HG02763 (cell line): ENCODE data around the gene YOD1.

Experiments
- ATAC-seq: cut with Tn5 transposase; IDR thresholded peaks from one replicate; pipeline ENCODE4 v1.9.1; 2021; ENCODE audit warnings: mild to moderate bottlenecking, moderate library complexity; ENCODE audit not compliant: unreplicated experiment

The YOD1 gene

DNA sequence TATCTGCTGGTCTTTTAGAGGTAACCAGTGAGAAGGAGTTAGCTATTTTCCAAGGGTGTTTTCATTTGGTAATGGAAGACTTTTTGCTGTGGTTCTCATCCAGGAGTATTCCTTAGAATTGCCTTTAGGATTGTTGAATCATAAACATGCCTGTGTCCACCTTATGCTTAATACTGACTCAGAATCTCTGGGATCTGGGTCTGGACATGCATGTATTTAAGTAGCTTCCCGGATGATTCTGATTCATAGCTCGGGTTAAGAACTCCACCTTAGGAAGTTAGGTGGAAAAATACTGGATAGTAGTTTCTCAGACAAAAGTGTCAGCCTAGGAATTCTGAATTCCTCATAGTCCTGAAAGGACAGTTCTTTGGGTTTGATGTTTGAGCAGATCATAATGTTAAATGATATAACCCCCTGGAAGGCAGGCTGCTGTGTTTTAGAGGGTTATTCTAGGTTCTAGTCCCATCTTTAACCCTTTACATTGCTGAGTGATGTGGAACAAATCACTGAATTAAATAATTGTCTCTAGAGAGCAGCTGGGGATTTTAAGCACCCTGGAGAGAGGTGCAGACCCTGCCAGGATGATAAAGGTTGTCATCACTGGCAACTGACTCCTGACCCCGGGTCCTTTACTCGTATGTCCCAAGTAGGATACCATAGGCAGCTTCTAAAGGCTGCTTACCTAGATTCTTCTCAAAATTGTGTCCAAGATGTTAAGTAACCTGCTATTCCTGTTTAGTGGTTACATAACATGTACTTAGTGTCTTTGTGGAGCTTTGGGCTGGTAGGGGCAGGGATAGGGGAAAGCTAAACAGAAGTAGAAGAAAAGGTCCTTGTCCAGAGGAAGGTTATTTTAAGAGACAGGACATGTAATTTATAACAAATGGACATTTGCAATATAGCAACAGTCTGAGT, 23.2 kb upstream of the YOD1 start:
- no peak for ATAC-seq

DNA sequence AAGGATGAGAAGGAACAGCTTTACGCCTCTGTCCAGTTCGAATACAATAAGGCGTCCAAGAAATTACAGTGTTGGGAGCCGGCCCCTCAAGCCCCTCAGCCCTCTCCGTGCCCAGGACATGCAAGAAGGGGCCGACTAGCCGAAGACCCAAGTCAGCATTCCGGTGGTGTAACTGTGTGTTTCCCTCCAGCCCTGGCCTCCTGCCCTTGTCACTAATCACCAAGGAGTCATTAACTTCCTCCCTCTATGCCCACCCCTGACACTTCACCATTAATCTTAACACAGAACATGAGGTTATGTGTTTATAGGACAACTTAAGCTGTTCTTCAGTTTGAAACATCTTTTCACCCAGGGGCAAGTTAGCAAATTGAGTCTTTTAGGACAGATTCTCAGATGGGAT, 21.2 kb upstream of the YOD1 start:
- no peak for ATAC-seq

DNA sequence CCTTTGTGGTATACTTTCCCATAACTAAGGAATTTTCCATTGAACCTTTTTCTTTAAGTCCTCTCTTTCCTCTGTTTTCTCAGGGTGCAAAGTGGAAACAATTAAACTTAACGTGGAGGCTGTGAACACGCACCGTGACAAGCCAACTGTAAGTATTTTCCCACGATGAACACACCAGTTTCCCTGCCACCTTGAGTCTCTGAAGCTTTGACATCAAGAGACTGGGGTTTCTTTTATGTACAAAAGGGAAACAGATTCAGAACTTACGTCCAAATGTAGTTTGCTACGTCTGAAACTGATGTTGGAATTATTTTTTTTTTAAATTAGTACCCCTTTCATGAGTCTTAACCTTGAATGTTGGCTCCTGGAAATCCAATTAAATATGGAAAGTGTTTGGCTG, 20.4 kb upstream of the YOD1 start:
- no peak for ATAC-seq

DNA sequence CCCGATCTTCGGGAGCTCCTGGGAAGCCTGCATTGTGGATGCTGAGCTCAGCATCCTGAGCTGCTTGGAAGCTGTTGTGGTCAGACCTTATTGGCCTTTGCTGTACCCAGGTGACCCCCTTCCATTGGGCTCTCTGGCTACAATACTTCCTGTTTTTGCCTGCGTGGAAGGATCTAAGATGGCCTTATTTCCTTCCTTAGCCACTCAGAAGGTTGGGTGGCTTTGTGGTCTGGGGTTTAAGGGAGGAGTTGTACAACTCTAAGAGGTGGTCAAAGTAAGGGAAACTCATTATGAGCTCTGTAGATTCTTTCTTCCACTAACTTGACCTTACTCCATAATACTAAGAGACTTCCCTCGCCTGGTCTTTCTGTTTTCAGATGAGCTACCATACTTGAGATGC, 19.8 kb upstream of the YOD1 start:
- ATAC-seq, result no peak

DNA sequence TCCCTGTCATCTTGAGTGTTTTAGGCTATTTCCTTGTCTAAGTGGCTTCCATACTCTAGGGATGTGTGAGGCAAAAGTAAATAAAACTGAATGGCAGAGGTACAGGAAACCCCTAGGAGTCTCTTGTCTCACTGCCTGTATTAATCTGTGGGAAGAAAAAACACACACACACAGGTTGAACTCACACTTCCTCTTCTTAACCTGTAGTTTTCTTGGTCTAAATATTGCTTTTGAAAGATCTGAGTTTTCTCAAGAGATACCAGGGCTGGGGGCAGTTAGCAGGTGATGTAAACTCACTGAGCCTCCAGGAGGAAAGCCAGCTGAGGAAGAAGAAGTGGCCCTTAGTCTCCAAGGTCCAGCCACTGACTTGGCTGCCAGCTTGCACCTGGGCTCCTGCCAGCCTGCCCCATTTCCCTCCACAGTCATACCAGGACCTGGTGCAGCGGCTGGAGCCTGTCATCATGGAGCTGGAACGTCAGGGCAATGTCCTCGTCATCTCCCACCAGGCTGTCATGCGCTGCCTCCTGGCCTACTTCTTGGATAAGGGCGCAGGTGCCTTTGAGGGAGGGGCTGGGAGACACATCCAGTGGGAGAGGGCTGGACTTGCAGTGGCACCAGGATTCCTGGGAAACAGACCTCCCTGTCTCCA, 19.0 kb upstream of the YOD1 start:
- ATAC-seq, result peak; percentile 44

DNA sequence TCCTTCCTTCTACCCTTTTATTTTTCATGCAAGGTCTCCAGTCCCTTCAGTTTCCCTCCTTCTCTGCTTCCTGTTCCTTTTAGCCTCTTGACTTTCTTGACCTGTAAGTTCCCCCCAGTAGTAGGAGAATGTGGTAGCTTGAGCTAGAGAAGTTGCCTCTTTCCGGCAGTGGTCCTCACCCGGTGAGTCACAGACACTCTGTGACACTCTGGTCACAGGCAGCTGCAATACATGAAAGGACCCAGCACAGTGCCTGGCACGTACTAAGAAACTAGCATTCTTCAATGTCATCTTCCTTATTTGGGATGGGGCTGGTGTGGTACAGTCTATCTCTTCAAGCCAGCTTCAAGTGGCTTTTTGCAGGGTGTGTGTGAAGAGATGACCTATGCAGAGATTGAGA, 18.1 kb upstream of the YOD1 start:
- ATAC-seq, result no peak

DNA sequence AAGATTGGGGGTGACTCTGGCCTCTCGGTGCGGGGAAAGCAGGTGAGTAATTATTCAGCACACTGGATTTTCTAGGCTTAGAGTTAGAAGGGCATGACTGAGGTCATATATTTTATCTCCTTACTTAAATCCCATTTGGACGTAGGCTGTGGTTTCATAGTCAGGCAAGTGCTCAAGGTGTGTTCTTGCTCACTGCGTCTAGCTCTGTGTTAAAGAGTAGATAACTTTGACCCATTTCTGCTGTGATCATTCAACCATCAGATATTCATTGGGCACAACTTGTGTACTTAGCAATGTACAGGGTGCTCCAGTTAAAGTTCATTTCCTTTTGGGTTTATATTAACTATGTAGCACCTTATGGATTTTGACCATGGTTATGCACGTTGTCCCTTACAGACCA, 16.7 kb upstream of the YOD1 start:
- no peak for ATAC-seq

DNA sequence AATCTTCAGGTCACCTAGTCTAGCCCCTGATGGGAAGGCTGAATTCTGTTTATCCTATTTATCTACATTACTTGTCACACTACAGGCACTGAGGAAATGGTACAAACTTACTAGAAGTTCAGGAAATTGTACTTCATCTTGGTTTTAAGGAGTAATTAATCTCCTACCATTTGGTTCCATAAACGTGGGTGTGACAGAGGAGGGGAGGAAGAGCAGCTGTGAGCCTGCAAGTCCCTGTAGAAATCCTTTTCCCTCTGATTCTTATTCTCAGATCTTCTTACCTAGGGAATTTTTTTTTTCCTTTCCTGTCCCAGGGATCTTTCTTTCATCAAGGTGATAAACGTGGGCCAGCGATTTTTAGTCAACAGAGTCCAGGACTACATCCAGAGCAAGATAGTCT, 16.2 kb upstream of the YOD1 start:
- no peak for ATAC-seq

DNA sequence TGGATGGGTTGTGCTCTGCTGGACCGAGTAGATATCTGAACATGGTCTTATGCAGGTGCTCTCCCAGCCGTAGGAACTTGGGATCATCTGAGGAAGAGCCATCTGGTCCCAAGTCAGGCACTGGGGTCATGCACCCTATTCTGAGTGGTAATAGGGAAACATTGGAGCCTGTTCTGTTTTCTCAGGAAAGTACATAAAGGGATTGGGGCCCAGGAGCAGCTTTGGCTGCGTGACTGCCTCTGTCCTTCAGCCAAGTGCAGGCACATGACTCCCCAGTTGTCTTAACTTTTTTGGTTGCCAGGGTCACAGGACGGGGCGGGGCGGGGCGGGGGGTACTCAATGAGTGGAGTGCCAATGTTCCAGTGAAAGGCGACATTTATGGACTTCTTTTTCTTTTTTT, 13.6 kb upstream of the YOD1 start:
- no peak for ATAC-seq

DNA sequence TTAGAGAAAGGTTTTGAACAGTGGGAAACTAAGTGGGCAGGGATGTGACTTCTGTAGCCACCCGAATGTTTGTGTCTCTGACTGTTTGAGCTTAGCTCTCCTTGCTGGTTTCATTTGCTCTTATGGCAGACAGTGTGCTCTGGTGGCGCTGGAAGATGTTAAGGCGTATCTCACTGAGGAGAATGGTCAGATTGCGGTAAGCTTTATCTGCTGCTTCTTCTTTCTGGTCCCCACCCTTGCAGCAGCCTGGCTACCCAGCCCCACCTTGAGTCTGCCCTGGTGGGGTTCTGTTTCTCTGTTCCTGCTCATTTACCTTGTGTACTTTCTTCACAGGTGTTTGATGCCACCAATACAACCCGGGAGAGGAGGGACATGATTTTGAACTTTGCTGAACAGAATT, 12.0 kb upstream of the YOD1 start:
- ATAC-seq, result no peak

DNA sequence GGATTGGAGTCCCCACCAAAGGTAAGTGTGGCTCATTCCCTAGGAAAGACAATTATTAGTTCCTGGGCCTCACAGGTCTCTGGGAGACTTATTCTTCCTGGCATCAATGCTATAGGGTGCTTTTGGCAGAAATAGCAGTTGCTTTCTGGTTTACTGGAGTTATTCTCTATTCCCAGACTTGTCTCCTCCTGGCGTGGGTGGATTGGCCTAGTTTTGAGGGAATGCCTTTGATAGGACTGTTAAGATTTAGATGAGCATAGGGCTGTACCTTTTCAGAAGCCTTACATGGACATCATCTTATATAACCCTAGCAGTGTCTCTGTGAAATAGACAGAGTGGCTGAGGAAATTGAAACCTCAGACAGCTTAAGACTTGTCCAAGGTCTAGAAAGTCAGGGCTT, 11.1 kb upstream of the YOD1 start:
- ATAC-seq, result no peak

DNA sequence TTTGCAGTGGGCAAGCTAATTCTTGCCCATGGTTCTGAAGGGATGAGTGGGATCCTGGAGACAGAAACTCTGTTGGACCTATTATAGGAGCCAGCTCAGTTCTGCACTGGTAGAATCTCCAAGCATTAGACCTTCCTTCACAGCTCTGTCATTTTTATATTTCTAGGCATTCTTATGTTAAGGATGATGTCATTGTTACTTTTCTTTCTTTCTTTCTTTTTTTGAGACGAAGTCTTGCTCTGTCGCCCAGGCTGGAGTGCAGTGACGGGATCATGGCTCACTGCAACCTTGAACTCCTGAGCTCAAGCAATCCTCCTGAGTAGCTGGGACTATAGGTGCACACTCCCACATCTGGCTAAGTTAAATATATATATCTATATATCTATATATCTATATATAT, 9.6 kb upstream of the YOD1 start:
- no peak for ATAC-seq

DNA sequence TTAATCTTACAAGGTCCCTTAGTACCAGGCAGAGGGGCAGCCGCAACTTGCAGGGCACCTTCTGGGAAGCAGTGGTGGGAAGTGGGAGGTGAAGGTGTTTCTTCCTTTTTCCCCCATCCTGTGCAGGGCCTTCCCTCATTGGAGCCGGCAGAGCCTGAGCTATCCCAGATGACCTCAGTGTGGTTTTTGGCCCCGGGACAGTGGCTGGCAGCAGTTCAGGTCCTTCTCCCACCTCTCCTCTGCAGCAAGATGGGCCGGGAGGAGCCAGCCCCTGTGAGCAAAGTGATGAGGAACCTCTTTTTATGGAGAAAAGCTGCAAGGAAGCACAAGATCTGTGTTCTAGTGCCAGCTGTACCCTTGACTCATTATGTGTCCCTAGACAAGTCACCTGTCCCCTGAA, 8.9 kb upstream of the YOD1 start:
- ATAC-seq, result no peak

DNA sequence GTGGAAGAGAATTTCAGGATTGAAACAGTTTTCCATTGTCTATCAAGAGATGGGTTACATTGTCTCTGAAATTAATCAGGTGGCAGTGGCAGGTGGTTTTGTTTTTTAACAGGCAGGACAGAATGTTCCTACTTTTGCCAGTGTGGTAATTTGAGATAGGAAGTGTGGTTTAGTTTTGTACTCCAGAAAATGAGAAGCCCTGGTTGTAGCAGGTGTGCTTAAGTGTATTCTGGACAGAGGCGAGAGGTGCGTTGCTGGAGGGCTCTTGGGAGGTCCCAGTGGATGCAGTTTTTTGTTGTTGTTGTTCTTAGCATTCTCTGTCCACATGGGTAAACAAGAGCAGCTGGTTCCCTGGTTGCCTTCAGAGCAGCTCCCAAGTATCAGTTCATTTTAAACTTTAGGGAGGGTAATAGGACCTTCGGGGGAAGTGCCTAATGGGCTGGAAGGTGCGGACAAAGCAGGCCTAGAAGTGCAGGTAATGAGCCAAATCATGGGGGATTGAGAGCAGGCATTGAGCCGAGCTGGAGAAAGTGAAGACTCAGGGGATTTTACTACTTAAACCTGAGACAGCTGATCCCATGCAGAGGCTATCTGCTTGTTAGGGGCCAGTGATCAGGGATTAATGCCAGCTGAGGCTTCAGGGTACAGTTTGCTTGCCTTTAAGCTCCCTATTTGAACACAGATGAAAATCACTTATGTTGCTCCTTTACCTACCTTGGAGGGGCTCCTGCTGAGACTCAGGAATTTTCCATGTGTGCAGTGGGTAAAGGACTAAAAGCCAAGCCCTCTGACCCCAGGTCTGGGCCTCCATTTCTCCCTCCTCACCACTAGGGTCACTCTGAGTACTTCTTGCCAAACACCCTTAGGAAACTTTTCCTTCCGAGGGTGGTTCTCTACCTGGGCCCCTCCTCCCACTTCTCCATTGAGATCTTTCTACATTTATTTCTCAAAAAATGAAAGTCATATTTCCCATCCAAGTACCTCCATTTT, 8.2 kb upstream of the YOD1 start:
- no peak for ATAC-seq

DNA sequence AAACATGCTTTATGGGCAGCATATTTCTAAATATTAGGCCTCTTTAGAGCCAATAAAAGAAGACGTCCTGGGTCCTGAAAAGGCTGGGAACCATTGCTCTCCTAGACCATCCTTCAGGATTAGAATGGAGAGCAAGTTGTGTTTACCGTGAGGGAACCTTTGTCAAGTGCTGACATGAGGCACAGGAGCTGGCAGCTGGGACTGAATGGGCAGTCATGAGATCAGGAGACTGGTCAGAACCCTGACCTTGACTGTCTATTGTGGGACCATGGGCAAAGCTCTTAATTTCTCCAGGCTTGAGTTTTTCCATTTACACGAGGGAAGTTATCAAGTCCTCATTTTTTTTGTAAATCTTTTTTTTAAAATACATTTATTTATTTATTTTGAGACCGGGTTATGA, 7.2 kb upstream of the YOD1 start:
- no peak for ATAC-seq

DNA sequence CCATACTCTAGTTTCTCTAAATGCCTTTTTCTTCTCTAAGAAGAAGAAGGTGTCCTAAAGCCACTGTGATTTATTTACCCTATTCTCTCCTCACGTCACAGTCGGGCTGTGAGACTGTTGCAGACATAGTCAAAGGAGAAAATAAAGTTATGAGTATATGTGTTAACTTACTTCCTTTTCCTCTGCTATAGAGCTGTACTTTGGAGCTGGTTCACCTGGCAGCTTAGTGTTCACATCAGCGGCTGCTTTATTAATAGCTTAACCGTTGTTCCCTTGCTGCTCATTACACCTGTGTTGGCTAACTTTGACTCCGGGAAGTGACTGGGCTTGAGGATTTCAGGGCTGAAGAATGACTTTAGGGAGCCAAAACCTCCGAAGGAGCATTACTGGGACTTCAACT, 5.7 kb upstream of the YOD1 start:
- ATAC-seq, result no peak

DNA sequence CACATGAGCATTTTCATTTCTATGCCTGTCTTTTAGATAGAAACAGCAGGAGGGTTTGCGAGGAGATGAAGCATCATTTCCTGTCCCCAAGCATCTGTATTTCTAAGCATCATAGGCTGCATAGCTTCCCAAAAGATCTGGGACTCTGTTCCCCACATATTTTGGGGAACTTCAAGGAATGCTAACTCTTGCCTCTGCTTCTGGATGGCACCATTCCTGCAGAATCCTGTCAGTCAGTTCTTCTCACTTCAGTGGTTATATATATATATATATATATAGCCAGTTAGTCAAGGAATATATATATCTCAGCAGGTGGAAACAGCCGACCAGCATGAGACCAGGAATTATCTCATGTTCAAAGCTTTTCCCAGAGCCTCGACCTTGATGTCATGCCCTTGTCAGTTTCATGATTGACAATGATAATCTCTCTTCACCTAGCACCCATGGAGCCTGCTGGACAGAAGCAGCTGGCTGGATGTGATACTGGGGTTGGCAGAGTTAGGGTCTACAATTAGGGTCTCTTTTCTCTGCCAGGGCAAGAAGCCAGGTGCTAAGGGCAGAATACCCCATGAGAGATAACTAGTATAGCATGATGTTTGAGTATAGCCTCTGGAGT, 4.5 kb upstream of the YOD1 start:
- no peak for ATAC-seq

DNA sequence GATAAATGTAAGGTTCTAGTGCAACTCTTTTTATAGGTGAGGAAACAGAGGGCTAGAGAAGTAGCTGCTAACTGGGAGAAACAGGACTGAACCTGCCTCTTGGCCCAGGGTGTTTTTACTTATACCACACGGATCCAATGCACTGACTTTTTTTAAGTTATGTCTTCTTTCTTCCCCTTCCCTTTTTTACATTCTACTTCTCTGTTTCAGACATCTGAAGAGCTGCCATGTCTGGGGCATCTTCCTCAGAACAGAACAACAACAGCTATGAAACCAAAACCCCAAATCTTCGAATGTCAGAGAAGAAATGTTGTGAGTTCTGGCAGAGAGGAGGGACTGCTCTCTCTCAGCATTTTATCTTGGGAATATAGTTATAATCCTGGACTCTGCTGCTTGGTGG, 3.5 kb upstream of the YOD1 start:
- ATAC-seq, result no peak

DNA sequence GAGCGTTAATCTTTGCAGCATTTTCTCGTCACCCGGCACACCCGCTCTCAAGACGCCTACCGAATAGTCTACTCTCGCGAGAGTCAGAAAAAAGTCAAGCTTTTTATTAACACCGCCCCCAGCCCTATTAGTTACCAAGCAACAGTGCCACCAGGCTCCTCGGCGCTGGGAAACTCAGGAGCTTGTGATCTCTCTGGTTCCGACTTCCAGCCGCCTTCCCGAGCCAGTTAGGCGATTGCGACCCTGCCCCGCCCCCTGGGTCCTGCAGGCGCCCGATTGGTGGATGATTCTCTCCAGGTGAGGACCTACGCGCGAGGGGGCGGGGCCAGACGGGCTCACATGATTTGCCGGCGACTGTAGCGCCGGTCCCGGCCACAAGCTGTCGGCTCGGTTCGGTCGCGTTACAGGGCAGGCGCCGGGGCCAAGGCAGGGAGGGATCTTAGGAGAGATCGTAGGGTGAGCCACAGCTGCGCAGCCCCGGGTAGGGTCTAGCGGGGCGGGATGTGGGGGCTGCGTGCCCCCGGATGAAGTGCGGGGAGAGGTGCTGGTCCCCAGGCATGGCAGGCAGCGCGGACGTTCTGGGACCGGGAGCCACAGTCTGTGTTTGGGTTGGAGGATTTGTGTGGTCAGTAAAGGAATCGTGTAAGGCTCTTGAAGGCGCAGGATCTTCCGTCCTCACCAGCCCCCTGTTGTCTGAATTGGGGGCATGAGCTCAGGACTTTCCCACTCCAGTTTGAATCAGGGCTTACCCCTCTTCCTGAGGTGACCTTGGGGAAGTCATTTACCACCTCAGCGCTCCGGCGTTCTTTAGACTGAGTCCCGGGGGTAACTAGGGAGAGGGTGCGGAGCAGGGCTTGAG, 2.1 kb upstream of the YOD1 start, which contains the start of gene PFKFB2:
Gene PFKFB2 (plus strand): TSS at position 365 of the 859 bp plus-strand sequence. CDS start 1,443 bp downstream, outside the sequence.
- ATAC-seq, result peak; percentile 72
